Fibroblast of mammary gland (primary cell): ENCODE results near the gene RHAG.

Experiments used
- DNase-seq: peaks from one replicate; pipeline ENCODE4 v3.0.0-alpha.2; 2010; ENCODE audit warnings: low read depth
- H3K4me3 ChIP-seq: 2 replicates; pipeline ENCODE4 v1.5.1; 2011; ENCODE audit warnings: low read depth, mild to moderate bottlenecking, low read length, moderate library complexity; ENCODE audit not compliant: control insufficient read depth
- CTCF ChIP-seq: conservative IDR thresholded peaks from 2 replicates; pipeline ENCODE4 v1.5.1; 2011; ENCODE audit warnings: low read depth, low read length, inconsistent platforms; ENCODE audit not compliant: control insufficient read depth, insufficient read depth

The RHAG gene

DNA sequence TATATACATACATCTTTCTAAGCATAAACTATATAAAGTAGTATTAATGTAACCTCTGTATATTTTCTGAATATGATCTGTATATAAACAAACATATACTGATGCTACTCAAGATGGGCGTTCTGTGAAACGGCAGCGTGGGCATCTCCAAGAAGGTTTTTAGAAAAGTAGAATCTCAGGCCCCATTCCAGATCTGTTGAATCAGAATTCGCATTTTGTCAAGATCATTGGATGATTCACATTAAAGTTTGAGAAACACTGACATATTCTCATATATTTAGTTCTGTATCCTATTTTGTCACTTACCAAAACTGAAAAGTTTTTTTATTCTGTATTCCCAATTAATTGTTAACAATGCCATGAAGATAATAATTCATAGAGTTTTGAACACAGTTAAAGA, 80.7 kb downstream of the RHAG start:
- H3K4me3 ChIP-seq, result no peak overlapping the region
- TF ChIP-seq CTCF, result no peak
- DNase-seq, result no peak
